NCI-H526 (cell line): ENCODE data around the gene ENGASE.

ENCODE experiments used
- DNase-seq, 2 experiments: peaks; one replicate each; lab custom pipeline; 2025; lab: John Stamatoyannopoulos, UW

Gene ENGASE

GRCh38 chr17:79079421-79080200, 5.0 kb downstream of the ENGASE start:
- DNase-seq = no peak

DNA sequence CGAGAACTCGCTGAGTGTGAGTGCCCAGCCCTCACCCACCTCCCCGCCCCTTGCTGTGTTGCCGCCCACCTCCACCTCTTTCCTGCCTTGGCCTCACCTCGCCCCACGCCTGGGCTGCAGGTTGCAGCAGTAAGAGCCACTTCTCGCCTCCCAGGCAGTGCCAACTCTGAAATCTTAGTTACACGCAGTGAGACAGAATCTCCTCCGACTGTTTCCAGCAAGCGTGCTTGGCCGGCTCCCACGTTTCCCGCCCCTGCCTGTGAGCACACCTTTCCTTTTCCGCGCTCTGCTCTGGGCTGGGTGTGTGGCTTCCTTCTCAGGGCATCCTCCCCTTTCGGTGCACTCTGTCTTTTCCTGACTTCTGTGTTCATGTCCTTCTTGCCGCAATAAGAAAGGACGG, 5.7 kb downstream of the ENGASE start:
- DNase-seq = no peak

GRCh38 chr17:79080761-79081290, 6.2 kb downstream of the ENGASE start:
- no peak for DNase-seq

- DNase-seq = no peak
Observed at GRCh38 chr17:79081571-79082276, 7.1 kb downstream of the ENGASE start.

DNA sequence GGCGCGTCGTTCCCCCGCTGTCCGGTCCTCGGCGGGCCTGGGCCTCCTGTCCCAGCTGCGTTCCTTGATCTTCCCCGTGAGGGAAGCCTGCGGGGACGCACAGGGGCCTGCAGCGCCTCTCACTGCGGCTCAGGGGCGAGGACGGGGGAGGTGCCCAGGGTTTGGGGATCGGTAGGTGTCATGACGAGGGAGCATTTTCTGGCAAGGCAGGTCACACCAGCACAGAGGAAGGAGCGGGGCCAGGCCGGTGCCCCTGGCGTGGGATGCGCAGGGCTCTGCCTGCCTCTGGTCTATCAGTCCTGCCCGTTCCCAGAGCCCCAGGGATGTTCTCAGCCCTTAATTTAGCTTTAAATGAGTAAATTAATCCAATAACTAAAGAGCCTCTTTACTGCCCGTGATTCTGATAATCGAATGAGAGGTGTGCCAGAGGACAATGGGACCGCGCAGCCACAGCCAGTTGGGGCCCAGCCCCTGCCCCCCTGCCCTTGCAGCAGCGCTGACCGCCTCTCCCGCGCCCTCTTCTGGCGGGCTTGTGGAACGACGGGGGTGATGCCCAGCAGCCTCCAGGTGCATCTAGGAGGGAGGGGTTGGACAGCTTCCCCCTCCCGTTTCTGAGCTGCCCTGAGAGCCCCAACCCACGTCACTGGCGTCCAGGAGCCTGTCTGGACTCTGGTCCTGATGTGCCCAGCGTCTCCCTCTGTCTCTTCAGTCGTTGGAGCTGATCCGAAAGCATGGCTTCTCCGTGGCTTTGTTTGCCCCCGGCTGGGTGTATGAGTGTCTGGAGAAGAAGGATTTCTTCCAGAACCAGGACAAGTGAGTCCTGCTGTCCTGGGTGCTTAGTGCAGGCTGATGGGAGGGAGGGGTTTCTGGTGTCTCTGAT, 7.9 kb downstream of the ENGASE start:
- DNase-seq = peak in 1 of 2 experiments; percentile 54

DNA sequence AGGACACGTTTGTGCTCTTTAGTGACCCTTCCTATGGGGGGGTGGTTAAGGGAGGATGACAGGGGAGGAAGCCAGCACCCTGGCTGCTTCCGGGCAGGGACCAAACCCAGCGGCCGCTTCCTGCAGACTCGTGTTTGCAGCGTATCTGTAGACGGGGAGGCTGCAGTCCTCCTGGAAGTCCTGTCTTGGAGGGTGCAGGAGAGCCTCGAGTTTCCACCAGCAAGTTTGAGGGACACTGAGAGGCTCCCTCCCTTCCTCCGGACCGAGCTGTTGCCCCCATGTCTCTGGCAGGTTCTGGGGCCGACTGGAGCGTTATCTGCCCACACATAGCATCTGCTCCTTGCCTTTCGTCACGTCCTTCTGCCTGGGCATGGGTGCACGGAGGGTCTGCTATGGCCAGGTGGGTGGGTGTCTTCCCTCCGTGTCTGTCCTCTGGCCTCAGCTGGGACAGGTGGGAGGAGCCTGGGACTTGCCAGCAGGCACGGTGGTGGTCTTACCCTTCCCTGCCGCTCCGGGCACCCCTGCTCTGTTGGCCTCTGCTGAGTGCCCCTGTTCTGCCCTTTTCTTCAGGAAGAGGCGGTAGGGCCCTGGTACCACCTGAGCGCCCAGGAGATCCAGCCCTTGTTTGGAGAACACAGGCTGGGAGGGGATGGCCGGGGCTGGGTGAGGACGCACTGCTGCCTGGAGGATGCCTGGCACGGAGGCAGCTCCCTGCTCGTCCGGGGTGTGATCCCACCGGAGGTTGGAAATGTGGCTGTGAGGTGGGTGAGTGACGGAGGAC, 8.8 kb downstream of the ENGASE start:
- no peak for DNase-seq

DNA sequence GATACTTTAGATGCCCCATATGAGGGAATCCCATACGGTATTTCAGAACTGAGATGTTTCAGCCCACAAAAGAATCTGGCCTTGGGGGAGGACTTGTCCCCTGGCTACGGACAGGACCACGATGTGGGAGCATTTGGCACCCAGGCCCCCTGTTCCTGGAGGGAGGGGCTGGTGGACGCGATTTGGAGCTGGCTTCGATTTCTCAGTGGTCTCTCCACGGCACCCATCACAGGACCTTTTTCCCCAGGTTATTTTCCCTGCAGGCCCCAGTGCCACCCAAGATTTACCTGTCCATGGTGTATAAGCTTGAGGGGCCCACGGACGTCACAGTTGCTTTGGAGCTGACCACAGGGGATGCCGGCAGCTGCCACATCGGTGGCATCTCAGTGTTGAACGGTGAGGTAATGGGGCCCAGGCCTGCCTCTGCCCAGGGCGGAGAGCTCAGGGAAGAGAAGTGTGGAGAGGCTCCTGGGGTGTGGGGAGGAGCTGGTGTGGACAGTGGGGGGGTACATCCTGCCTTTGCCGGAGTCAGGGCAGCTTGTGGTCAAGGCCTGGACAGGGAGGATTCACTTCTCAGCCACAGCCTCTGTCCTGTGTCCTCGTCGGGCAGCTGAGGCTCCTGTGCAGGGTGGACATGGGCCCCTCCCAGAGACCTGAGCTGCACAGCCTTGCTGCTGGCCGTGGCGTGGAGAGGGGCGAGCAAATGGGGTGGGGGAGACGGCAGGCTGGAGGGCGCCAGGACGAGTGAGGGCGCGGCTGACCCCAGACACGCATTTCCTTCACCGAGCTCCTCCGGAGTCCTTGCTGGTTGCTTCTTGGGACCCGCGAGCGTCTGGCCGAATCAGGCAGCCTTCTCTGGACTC, 9.9 kb downstream of the ENGASE start:
- DNase-seq = no peak

GRCh38 chr17:79085154-79085920, 10.7 kb downstream of the ENGASE start:
- DNase-seq = no peak

DNA sequence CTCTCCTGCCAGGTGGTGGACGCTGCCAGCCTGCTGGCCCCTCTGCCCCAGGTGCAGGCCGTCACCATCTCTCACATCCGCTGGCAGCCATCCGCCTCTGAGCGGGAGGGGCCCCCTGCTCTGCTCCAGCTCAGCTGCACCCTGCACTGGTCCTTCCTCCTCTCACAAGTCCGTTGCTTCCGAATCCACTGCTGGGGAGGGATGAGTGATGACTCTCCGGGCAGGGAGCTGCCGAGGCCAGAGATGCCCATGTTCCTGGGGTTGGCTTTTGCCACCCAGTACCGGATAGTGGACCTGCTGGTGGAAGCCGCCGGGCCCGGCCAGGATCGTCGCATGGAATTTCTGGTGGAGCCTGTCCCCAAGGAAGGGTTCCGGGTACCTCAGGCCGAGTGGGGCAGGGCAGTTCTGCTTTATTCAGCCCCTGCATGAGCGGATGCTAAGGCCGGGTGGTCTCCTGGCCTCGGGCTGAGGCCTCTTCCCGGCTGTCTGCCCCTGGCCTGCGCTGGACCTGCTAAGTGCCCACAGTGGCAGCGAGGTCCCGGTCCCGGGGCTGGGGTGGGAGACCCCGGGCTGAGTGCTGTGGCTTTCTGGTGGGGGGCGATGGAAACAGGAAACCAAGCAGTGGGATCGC, 11.4 kb downstream of the ENGASE start:
- no peak for DNase-seq

DNA sequence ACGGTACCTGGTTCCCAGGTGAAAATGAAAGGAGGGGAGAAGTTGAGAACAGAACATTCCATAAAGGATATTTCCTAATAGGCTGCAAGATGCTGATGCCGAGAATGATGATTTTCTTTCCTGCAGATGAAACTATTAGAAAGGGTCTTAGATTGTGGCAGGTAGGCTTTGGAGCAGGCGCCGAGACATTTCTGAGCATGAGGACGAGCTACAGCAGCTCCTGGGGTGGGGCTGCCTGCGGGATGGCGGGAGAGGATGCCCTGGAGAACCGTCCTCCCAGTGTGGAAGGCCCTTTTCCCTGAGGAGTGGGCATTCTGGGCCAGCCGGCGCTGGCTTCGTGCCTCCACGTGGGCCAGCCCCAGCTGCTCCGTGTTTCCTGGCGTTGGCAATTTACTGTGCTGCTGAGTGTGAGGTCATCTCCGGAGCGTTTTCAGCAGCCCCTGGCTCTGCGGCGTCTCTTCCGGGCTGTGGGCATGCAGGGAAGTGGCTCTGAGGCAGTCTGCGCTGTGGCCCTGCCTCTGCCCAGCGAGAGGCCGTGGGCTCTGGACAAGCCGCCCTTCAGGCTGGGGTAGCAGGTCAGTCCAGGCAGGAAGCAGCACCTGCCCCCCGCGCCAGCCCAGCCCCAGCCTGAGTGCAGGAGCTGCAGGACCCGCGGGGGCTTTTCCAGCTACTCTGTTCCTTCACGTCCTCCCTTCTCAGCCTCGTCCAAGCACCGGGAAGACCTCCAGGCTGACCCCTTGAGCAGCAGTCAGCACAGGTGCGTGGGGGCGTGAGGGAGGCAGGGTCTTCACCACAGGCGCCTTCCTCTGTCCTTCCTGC, 12.2 kb downstream of the ENGASE start:
- DNase-seq = no peak

- DNase-seq = peak; percentile 24 to 83
Observed at GRCh38 chr17:79087428-79088143, 13.0 kb downstream of the ENGASE start.

GRCh38 chr17:79088247-79088996, 13.8 kb downstream of the ENGASE start:
- DNase-seq = no peak

DNA sequence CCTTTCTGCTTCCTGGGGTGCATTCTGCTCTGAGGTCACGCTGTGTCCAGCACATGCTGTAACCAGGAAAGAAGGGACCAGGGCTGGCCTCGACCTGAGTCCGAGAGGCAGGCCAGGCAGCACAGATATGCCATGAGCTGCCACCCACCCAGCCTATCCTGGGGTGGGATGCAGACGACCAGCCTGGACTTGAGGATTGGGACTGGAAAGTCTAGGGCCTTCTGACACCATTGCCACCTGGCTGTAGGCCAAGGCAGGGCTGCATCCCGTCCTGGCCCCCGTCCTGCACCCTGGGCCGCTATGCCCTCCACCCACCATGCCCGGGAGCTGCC, 14.3 kb downstream of the ENGASE start:
- no peak for DNase-seq

GRCh38 chr17:79089720-79090442, 15.3 kb downstream of the ENGASE start:
- no peak for DNase-seq

GRCh38 chr17:79090443-79091225, 16.0 kb downstream of the ENGASE start:
- peak in 1 of 2 experiments; percentile 32 for DNase-seq
